CD4-positive, alpha-beta memory T cell (primary cell): ENCODE measurements around the gene APBB1. TPM values are rescaled to one million over a fixed set of nuclear protein-coding genes. Genes with fewer than 3 reads are reported as not detected.

Source experiments
- CTCF ChIA-PET: fragments of 350-600 bp; sonication (Branson Sonifier 250); formaldehyde crosslinking; loops from one replicate; lab custom pipeline; 2021; ENCODE audit warnings: inconsistent platforms; ENCODE audit not compliant: partially characterized antibody; lab: Charles Lee
- POLR2A ChIA-PET: fragments of 350-600 bp; sonication (Branson Sonifier 250); formaldehyde crosslinking; loops from one replicate; lab custom pipeline; 2021; ENCODE audit not compliant: partially characterized antibody; lab: Charles Lee
- DNase-seq, 5 donors: peaks; one replicate each; pipeline versions ENCODE4 v3.0.0 to v3.0.0-alpha.2; 2020 to 2022; ENCODE audit warnings: mixed read lengths in 1 of 5
- H3K27ac ChIP-seq: one replicate; pipeline ENCODE4 v1.7.0; 2013; ENCODE audit warnings: low read depth, low read length
- H3K27me3 ChIP-seq: 2 replicates; pipeline ENCODE4 v1.7.0; 2013; ENCODE audit warnings: mild to moderate bottlenecking, low read length, moderate library complexity; ENCODE audit not compliant: insufficient read depth
- H3K36me3 ChIP-seq: 2 replicates; pipeline ENCODE4 v1.7.0; 2013; ENCODE audit warnings: mild to moderate bottlenecking, low read length, moderate library complexity; ENCODE audit not compliant: insufficient read depth
- H3K4me1 ChIP-seq: 2 replicates; pipeline ENCODE4 v1.7.0; 2013; ENCODE audit warnings: mild to moderate bottlenecking, low read length, moderate library complexity; ENCODE audit not compliant: insufficient read depth
- H3K4me3 ChIP-seq, 2 donors: one replicate each; pipeline ENCODE4 v1.7.0; 2013; ENCODE audit warnings: low read length in 2 of 2, mild to moderate bottlenecking in 1 of 2
- H3K9me3 ChIP-seq, 2 donors: one replicate each; pipeline ENCODE4 v1.7.0; 2013; ENCODE audit warnings: low read length in 2 of 2, control low read depth in 1 of 2; ENCODE audit not compliant: control insufficient read depth in 1 of 2
- H3K27ac Mint-ChIP-seq, 7 donors: one replicate each; pipeline ENCODE4 v1.8.0; 2020 to 2021; ENCODE audit warnings: mixed read lengths in 7 of 7, mild to moderate bottlenecking in 6 of 7, inconsistent platforms in 3 of 7, moderate library complexity in 3 of 7
- H3K27me3 Mint-ChIP-seq, 2 donors: one replicate each; pipeline ENCODE4 v1.8.0; 2020 to 2021; ENCODE audit warnings: mixed read lengths in 2 of 2
- H3K36me3 Mint-ChIP-seq, 2 donors: one replicate each; pipeline ENCODE4 v1.8.0; 2020 to 2021; ENCODE audit warnings: mixed read lengths in 2 of 2, inconsistent platforms in 1 of 2, mild to moderate bottlenecking in 1 of 2
- H3K4me1 Mint-ChIP-seq, 4 donors: one replicate each; pipeline ENCODE4 v1.8.0; 2020 to 2021; ENCODE audit warnings: mixed read lengths in 4 of 4, mild to moderate bottlenecking in 1 of 4
- H3K4me3 Mint-ChIP-seq, 8 donors: one replicate each; pipeline ENCODE4 v1.8.0; 2020 to 2021; ENCODE audit warnings: mixed read lengths in 8 of 8, mild to moderate bottlenecking in 7 of 8, moderate library complexity in 6 of 8, inconsistent platforms in 3 of 8
- H3K9me3 Mint-ChIP-seq, 8 donors: one replicate each; pipeline ENCODE4 v1.8.0; 2020 to 2021; ENCODE audit warnings: mixed read lengths in 8 of 8, mild to moderate bottlenecking in 5 of 8, inconsistent platforms in 3 of 8, moderate library complexity in 1 of 8
- intact Hi-C: fragments of 100-400 bp; cut with micrococcal nuclease; formaldehyde crosslinking; loops from one replicate; pipeline ENCODE4 v1.15.1; 2023
- polyA plus RNA-seq, 2 donors: library from polyadenylated mRNA; unstranded; fragments of 300-500 nt; fragmentation: Illumina TruSeq; gene quantifications; one replicate each; pipeline ENCODE4 v1.2.3, GENCODE V29; 2021
- total RNA-seq, 2 experiments: library from RNA; stranded (reverse); gene quantifications; one replicate each; pipeline ENCODE4 v1.2.3, GENCODE V29; 2021

APBB1 gene
- total and polyA plus RNA-seq, 4 experiments from 2014 or later = 84.7 to 107 (median 93.4) TPM

- no peaks in the 10 kb centered on the region for H3K9me3 Mint-ChIP-seq
- H3K36me3 Mint-ChIP-seq = peaks cover 13 to 29% of the 10 kb centered on the region in 2 donors
- peaks cover 24 to 61% (median 44%) of the 10 kb centered on the region in 4 donors for H3K4me1 Mint-ChIP-seq
- CTCF ChIA-PET = interaction anchor here (0.6 to 19.5 kb wide), 11 partner anchors 10 to 293 kb away, joined by 3 to 1014 read pairs (median 4); partner anchors contain the start of genes APBB1, HPX and MRPL17
- no peaks in the 10 kb centered on the region for H3K36me3 ChIP-seq
- no peaks in the 10 kb centered on the region for H3K27me3 ChIP-seq
- H3K4me3 Mint-ChIP-seq = peak within 1 kb of the TSS; percentile 93 to 98 (median 95)
- peak within 1 kb of the TSS; percentile 98 to 100 (median 99) for H3K27ac Mint-ChIP-seq
- H3K4me1 ChIP-seq = peaks cover 50% of the 10 kb centered on the region
- intact Hi-C loops = loop anchor here (1.0 to 2.0 kb wide), 7 partner anchors 12 to 293 kb away; partner anchors contain the start of genes APBB1, ARFIP2, FHIP1B and MRPL17
- peak within 1 kb of the TSS; percentile 83 for H3K27ac ChIP-seq
- POLR2A ChIA-PET = interaction anchor here (0.7 to 23.7 kb wide), 24 partner anchors 9 to 700 kb away, joined by 3 to 503 read pairs (median 4); partner anchors contain the start of genes APBB1, ARFIP2, MRPL17 and TAF10
- H3K4me3 ChIP-seq = peak within 1 kb of the TSS; percentile 79 to 97
- peak; percentile 91 to 96 (median 92) for DNase-seq
- H3K9me3 ChIP-seq = no peaks in the 10 kb centered on the region
- H3K27me3 Mint-ChIP-seq = no peaks in the 10 kb centered on the region
Observed at GRCh38 chr11:6389905-6390717, 28.8 kb downstream of the APBB1 start, which contains the start of gene SMPD1. TSS of gene SMPD1 (plus strand) at chr11:6390474. CDS start at chr11:6390599, 125 bp downstream.

- Histone ChIP-seq H3K4me1 (peaks cover 47% of the 10 kb centered on the region), H3K36me3 (no peaks in the 10 kb centered on the region), H3K27me3 (no peaks in the 10 kb centered on the region), H3K27ac (peak overlapping the region; percentile 83), H3K9me3 (no peaks in the 10 kb centered on the region), H3K4me3 (no peak overlapping the region)
- Mint-ChIP-seq H3K36me3 (peaks cover 11 to 22% of the 10 kb centered on the region in 2 donors), H3K27me3 (no peaks in the 10 kb centered on the region), H3K4me1 (peaks cover 22 to 55% (median 42%) of the 10 kb centered on the region in 4 donors), H3K4me3 (peak overlapping the region in 3 of 8 donors; percentile 62 to 98 (median 75)), H3K27ac (peak overlapping the region; percentile 98 to 100 (median 99)), H3K9me3 (no peaks in the 10 kb centered on the region)
- intact Hi-C loops = no loop called here
- no peak for DNase-seq
- ChIA-PET POLR2A (interaction anchor here (0.9 to 23.7 kb wide), 6 partner anchors 10 to 697 kb away, joined by 3 to 503 read pairs (median 6); partner anchors contain the start of genes APBB1, ARFIP2 and TIMM10B), CTCF (interaction anchor here (1.0 to 19.5 kb wide), 5 partner anchors 10 to 366 kb away, joined by 3 to 1014 read pairs (median 40); partner anchors contain the start of genes APBB1 and HPX)
Observed at GRCh38 chr11:6388748-6389147, 30.1 kb downstream of the APBB1 start.

- peak overlapping the region in 2 of 8 donors; percentile 35 to 62 for H3K4me3 Mint-ChIP-seq
- Histone ChIP-seq H3K9me3 (no peaks in the 10 kb centered on the region), H3K4me3 (no peak overlapping the region), H3K4me1 (peaks cover 39% of the 10 kb centered on the region), H3K36me3 (no peaks in the 10 kb centered on the region), H3K27ac (no peak overlapping the region), H3K27me3 (no peaks in the 10 kb centered on the region)
- ChIA-PET CTCF (interaction anchor here (3.7 to 19.5 kb wide), 4 partner anchors 9 to 55 kb away, joined by 22 to 1014 read pairs (median 50); partner anchors contain the start of genes APBB1 and HPX), POLR2A (interaction anchor here (0.9 to 23.7 kb wide), 6 partner anchors 9 to 94 kb away, joined by 3 to 503 read pairs (median 6); partner anchors contain the start of genes APBB1, ARFIP2, TIMM10B and TRIM3)
- H3K9me3 Mint-ChIP-seq = no peaks in the 10 kb centered on the region
- H3K27me3 Mint-ChIP-seq = no peaks in the 10 kb centered on the region
- peaks cover 20 to 48% (median 37%) of the 10 kb centered on the region in 4 donors for H3K4me1 Mint-ChIP-seq
- intact Hi-C loops = no loop called here
- H3K27ac Mint-ChIP-seq = peak overlapping the region; percentile 19 to 100 (median 98)
- peaks cover 6 to 15% of the 10 kb centered on the region in 2 donors for H3K36me3 Mint-ChIP-seq
- DNase-seq = no peak
Observed at GRCh38 chr11:6387811-6388599, 30.9 kb downstream of the APBB1 start.

GRCh38 chr11:6385046-6385777, 33.7 kb downstream of the APBB1 start:
- no peak for DNase-seq
- Mint-ChIP-seq H3K4me3 (no peak overlapping the region), H3K27me3 (no peaks in the 10 kb centered on the region), H3K9me3 (no peaks in the 10 kb centered on the region), H3K4me1 (peaks cover 9 to 22% (median 17%) of the 10 kb centered on the region in 4 donors), H3K27ac (peak overlapping the region in 3 of 7 donors; percentile 48 to 67 (median 48)), H3K36me3 (peaks cover 0 to 1% of the 10 kb centered on the region in 2 donors)
- no peaks in the 10 kb centered on the region for H3K36me3 ChIP-seq
- H3K27me3 ChIP-seq = no peaks in the 10 kb centered on the region
- ChIA-PET CTCF (interaction anchor here (0.5 to 19.5 kb wide), 9 partner anchors 16 to 283 kb away, joined by 3 to 1014 read pairs (median 3); partner anchors contain the start of genes APBB1 and HPX), POLR2A (interaction anchor here (1.3 to 23.7 kb wide), 3 partner anchors 18 to 53 kb away, joined by 3 to 503 read pairs (median 273); partner anchors contain the start of gene APBB1)
- no peaks in the 10 kb centered on the region for H3K9me3 ChIP-seq
- no peak overlapping the region for H3K27ac ChIP-seq
- H3K4me3 ChIP-seq = no peak overlapping the region
- peaks cover 16% of the 10 kb centered on the region for H3K4me1 ChIP-seq
- intact Hi-C loops = no loop called here

GRCh38 chr11:6378640-6378989, 40.3 kb downstream of the APBB1 start:
- H3K4me3 ChIP-seq = no peak overlapping the region
- H3K4me3 Mint-ChIP-seq = peak overlapping the region in 3 of 8 donors; percentile 22 to 67 (median 49)
- intact Hi-C loops = loop anchor here (5.0 kb wide), 2 partner anchors 224 to 379 kb away; partner anchors contain the start of genes ILK and RRP8

More at GRCh38 chr11:6378640-6378989, 40.3 kb downstream of the APBB1 start:
- no peak overlapping the region for H3K27ac ChIP-seq
- H3K27me3 ChIP-seq = no peaks in the 10 kb centered on the region
- no peaks in the 10 kb centered on the region for H3K36me3 ChIP-seq
- no peak for DNase-seq
- H3K36me3 Mint-ChIP-seq = no peaks in the 10 kb centered on the region
- no peaks in the 10 kb centered on the region for H3K27me3 Mint-ChIP-seq
- no peaks in the 10 kb centered on the region for H3K9me3 Mint-ChIP-seq
- H3K27ac Mint-ChIP-seq = peak overlapping the region; percentile 28 to 90 (median 79)
- peaks cover 17% of the 10 kb centered on the region for H3K4me1 ChIP-seq
- peaks cover 14 to 29% (median 23%) of the 10 kb centered on the region in 4 donors for H3K4me1 Mint-ChIP-seq
- no peaks in the 10 kb centered on the region for H3K9me3 ChIP-seq
- ChIA-PET POLR2A (interaction anchor here (0.6 to 4.7 kb wide), 22 partner anchors 10 to 327 kb away, joined by 3 to 50 read pairs (median 5); partner anchors contain the start of genes APBB1, ARFIP2, HPX and MRPL17), CTCF (interaction anchor here (0.7 to 19.5 kb wide), 52 partner anchors 8 to 377 kb away, joined by 3 to 1014 read pairs (median 8); partner anchors contain the start of genes APBB1, ARFIP2, HPX and MRPL17)
